Endothelial cell of umbilical vein (primary cell): ENCODE data around the gene CCSER2. TPM values are rescaled to one million over a fixed set of nuclear protein-coding genes. Genes with fewer than 3 reads are reported as not detected.
"Not testable (repeated sequence)": the region's sequence is repeated elsewhere in the genome, so short reads cannot be mapped to it uniquely, and the experiment has no call there.

Experiments used
- BruUV-seq: library from RNA; stranded (reverse); fragments of 400-500 nt; replicated peaks from 2 replicates; lab custom pipeline; 2021; lab: Mats Ljungman, UMichigan
- CTCF ChIA-PET: fragments of 300-600, 350-600 bp; sonication (Branson Sonifier 250); formaldehyde crosslinking; loops from one replicate; lab custom pipeline; 2021; ENCODE audit warnings: antibody characterized with exemption, inconsistent platforms; lab: Charles Lee
- POLR2A ChIA-PET: fragments of 300-600, 350-600 bp; sonication (Branson Sonifier 250); formaldehyde crosslinking; loops from one replicate; lab custom pipeline; 2021; ENCODE audit warnings: antibody characterized with exemption, inconsistent platforms; lab: Charles Lee
- DNase-seq: peaks from one replicate; pipeline ENCODE4 v3.0.0-alpha.2; 2011; ENCODE audit warnings: low read depth, low spot score
- FAIRE-seq: peaks from 2 replicates; lab custom pipeline; 2011; peaks lifted over from hg19 to GRCh38; lab: Jason Lieb, UNC
- H2AFZ ChIP-seq: 2 replicates; pipeline ENCODE4 v1.6.0; 2012; ENCODE audit warnings: low read depth, low read length, control low read depth, inconsistent platforms
- H3K27ac ChIP-seq: 2 replicates; pipeline ENCODE4 v1.5.1; 2011; ENCODE audit warnings: low read depth, mild to moderate bottlenecking, control low read depth, low read length, moderate library complexity; ENCODE audit not compliant: insufficient read depth
- H3K27me3 ChIP-seq, 2 experiments: 2 replicates each; pipeline versions ENCODE4 v1.6.0 to v1.6.1; 2011; ENCODE audit warnings: low read length in 2 of 2, mixed read lengths in 1 of 2; ENCODE audit not compliant: control insufficient read depth in 2 of 2, insufficient read depth in 2 of 2
- H3K36me3 ChIP-seq, 2 experiments: 2 replicates in 1 of 2; 3 replicates in 1 of 2; pipeline ENCODE4 v1.5.1; 2011; ENCODE audit warnings: low read length in 2 of 2, mild to moderate bottlenecking in 1 of 2, moderate library complexity in 1 of 2; ENCODE audit not compliant: control insufficient read depth in 2 of 2, insufficient read depth in 2 of 2; ENCODE audit errors: extremely low read depth in 1 of 2
- H3K4me1 ChIP-seq: 3 replicates; pipeline ENCODE4 v1.5.1; 2011; ENCODE audit warnings: mild to moderate bottlenecking, low read length; ENCODE audit not compliant: control insufficient read depth, insufficient read depth; ENCODE audit errors: extremely low read depth
- H3K4me2 ChIP-seq: 2 replicates; pipeline ENCODE4 v1.6.1; 2011; ENCODE audit warnings: low read length, control low read depth, mixed read lengths; ENCODE audit not compliant: insufficient read depth
- H3K4me3 ChIP-seq, 3 experiments: fragments of 200-600 bp in 1 of 3; sonication (generic), shearing (Covaris generic) in 1 of 3; replicated peaks in 1 of 3; 2 replicates each; pipeline ENCODE4 v1.5.1; 2011 to 2016; ENCODE audit warnings: control low read depth in 3 of 3, low read length in 3 of 3, mild to moderate bottlenecking in 2 of 3, inconsistent platforms in 1 of 3, low read depth in 1 of 3, moderate library complexity in 1 of 3; ENCODE audit not compliant: insufficient read depth in 1 of 3
- H3K79me2 ChIP-seq: 2 replicates; pipeline ENCODE4 v1.6.0; 2012; ENCODE audit warnings: low read length, inconsistent platforms; ENCODE audit not compliant: control insufficient read depth, insufficient read depth
- H3K9ac ChIP-seq: replicated peaks from 2 replicates; pipeline ENCODE3; 2011; ENCODE audit warnings: low read length, control low read depth; ENCODE audit not compliant: insufficient read depth; ENCODE audit errors: extremely low read depth
- H3K9me1 ChIP-seq: replicated peaks from 3 replicates; pipeline ENCODE4 v1.6.0; 2011; ENCODE audit warnings: mild to moderate bottlenecking, low read length; ENCODE audit not compliant: control insufficient read depth, insufficient read depth; ENCODE audit errors: extremely low read depth
- H3K9me3 ChIP-seq: replicated peaks from 2 replicates; pipeline ENCODE4 v1.5.1; 2012; ENCODE audit warnings: low read length, inconsistent platforms; ENCODE audit not compliant: control insufficient read depth, insufficient read depth
- H4K20me1 ChIP-seq: replicated peaks from 2 replicates; pipeline ENCODE3; 2011; ENCODE audit warnings: mild to moderate bottlenecking, low read length; ENCODE audit not compliant: control insufficient read depth, insufficient read depth; ENCODE audit errors: extremely low read depth
- EZH2 ChIP-seq: IDR thresholded peaks from 2 replicates; pipeline ENCODE4 v1.6.1; 2012; ENCODE audit warnings: borderline replicate concordance, low read depth, mild to moderate bottlenecking, moderate library complexity, low read length, inconsistent platforms; ENCODE audit not compliant: severe bottlenecking
- FOS ChIP-seq: IDR thresholded peaks from 2 replicates; pipeline ENCODE4 v1.6.1; 2011; ENCODE audit warnings: mild to moderate bottlenecking, low read length, moderate library complexity, borderline replicate concordance; ENCODE audit not compliant: insufficient read depth
- GATA2 ChIP-seq: IDR thresholded peaks from 2 replicates; pipeline ENCODE4 v1.7.0; 2011; ENCODE audit warnings: low read depth, mild to moderate bottlenecking, moderate library complexity, mixed read lengths, low read length; ENCODE audit not compliant: insufficient read length, insufficient read depth
- JUN ChIP-seq: IDR thresholded peaks from 2 replicates; pipeline ENCODE4 v1.6.1; 2011; ENCODE audit warnings: borderline replicate concordance, low read depth; ENCODE audit not compliant: insufficient read length, insufficient read depth
- MYC ChIP-seq: IDR thresholded peaks from one replicate; pipeline ENCODE4 v1.6.1; 2011; ENCODE audit warnings: mild to moderate bottlenecking, low read depth, low read length
- POLR2A ChIP-seq: IDR thresholded peaks from 2 replicates; pipeline ENCODE4 v1.6.1; 2012; ENCODE audit warnings: low read depth, mild to moderate bottlenecking, control low read depth, low read length
- POLR2AphosphoS5 ChIP-seq: IDR thresholded peaks from 2 replicates; pipeline ENCODE4 v1.6.1; 2012; ENCODE audit warnings: low read depth, mild to moderate bottlenecking, control low read depth, low read length, moderate library complexity; ENCODE audit not compliant: insufficient read depth
- dilution Hi-C: fragments of 300-500 bp; cut with MboI; formaldehyde crosslinking; loops from one replicate; pipeline ENCODE4 v1.15.0; 2019; ENCODE audit warnings: low sequenced_read_pairs; ENCODE audit not compliant: extremely low pct_ligation_motif_present
- intact Hi-C: fragments of 100-400 bp; cut with micrococcal nuclease; formaldehyde crosslinking; loops from one replicate; pipeline ENCODE4 v1.10.0; 2022
- polyA plus RNA-seq, 4 experiments: library from polyadenylated mRNA; depleted of rRNA in 3 of 4; stranded (reverse) in 3 of 4; unstranded in 1 of 4; fragments of >200 nt; gene quantifications; 2 replicates each; pipeline versions ENCODE4 v1.2.1 to v1.2.3, GENCODE V29; 2011 to 2012; ENCODE audit warnings: missing spikeins in 1 of 4
- total RNA-seq: library from RNA; stranded (reverse); gene quantifications from 2 replicates; pipeline ENCODE4 v1.2.3, GENCODE V29; 2021
- TF ChIP-seq, protein P1 (sequence below): IDR thresholded peaks from 2 replicates; pipeline ENCODE4 v1.6.1; 2011; ENCODE audit not compliant: insufficient read depth, insufficient read length
- TF ChIP-seq, protein P2 (sequence below), 2 donors: IDR thresholded peaks; 1 replicate in 1 of 2; 2 replicates in 1 of 2; pipeline ENCODE4 v1.5.1; 2011; ENCODE audit warnings: low read length in 2 of 2, mild to moderate bottlenecking in 2 of 2, moderate library complexity in 2 of 2, control low read depth in 1 of 2, inconsistent platforms in 1 of 2, low read depth in 1 of 2; ENCODE audit not compliant: insufficient read depth in 1 of 2; ENCODE audit errors: extremely low read depth in 1 of 2

The CCSER2 gene
- total and polyA plus RNA-seq, 2 donors (not counting 3 experiments of a cell fraction or from before 2014, with no cell fraction given), result 14.5 to 49.3 TPM

DNA sequence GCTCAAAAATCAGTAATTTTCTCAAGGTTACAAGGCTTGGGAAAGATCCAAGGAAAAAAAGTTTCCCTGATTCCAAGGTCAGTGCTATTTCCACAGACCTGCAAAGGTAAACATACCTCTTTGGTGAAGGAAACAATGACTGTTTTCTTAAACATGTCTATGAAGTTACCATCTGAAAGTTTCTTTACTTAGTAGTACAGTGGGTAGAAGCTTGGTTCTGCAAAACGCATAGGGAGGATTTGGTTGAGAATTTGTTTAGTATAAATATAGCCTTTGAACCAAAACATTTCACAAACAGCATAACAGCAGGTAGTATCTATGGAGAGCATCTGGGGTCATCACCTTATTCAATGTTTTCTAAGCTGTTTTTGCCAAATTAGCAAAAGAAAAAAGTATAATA is 169.6 kb downstream of the CCSER2 start:
- Histone ChIP-seq H3K4me1 (peaks cover 14% of the 10 kb centered on the region), H2AFZ (no peak overlapping the region), H3K9ac (no peak overlapping the region), H3K9me3 (no peaks in the 10 kb centered on the region), H3K9me1 (no peaks in the 10 kb centered on the region), H3K36me3 (no peaks in the 10 kb centered on the region), H3K27ac (no peak overlapping the region), H3K4me3 (no peak overlapping the region), H3K4me2 (no peak overlapping the region), H3K79me2 (peaks cover 5% of the 10 kb centered on the region), H3K27me3 (no peaks in the 10 kb centered on the region), H4K20me1 (no peaks in the 10 kb centered on the region)
- BruUV-seq, result no TSS peak
- intact Hi-C loops (no loop called here), dilution Hi-C loops (no loop called here)
- DNase-seq, result no peak
- POLR2A ChIA-PET, result no interaction called here
- FAIRE-seq, result no peak
- CTCF ChIA-PET, result no interaction called here
- no peak for TF ChIP-seq POLR2A
- TF ChIP-seq, protein P1, sequence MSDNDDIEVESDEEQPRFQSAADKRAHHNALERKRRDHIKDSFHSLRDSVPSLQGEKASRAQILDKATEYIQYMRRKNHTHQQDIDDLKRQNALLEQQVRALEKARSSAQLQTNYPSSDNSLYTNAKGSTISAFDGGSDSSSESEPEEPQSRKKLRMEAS, result no peak
- no peak for TF ChIP-seq POLR2AphosphoS5
- TF ChIP-seq FOS, result no peak
- no peak for TF ChIP-seq GATA2
- TF ChIP-seq EZH2, result no peak
- no peak for TF ChIP-seq JUN
- TF ChIP-seq MYC, result no peak
- TF ChIP-seq, protein P2, sequence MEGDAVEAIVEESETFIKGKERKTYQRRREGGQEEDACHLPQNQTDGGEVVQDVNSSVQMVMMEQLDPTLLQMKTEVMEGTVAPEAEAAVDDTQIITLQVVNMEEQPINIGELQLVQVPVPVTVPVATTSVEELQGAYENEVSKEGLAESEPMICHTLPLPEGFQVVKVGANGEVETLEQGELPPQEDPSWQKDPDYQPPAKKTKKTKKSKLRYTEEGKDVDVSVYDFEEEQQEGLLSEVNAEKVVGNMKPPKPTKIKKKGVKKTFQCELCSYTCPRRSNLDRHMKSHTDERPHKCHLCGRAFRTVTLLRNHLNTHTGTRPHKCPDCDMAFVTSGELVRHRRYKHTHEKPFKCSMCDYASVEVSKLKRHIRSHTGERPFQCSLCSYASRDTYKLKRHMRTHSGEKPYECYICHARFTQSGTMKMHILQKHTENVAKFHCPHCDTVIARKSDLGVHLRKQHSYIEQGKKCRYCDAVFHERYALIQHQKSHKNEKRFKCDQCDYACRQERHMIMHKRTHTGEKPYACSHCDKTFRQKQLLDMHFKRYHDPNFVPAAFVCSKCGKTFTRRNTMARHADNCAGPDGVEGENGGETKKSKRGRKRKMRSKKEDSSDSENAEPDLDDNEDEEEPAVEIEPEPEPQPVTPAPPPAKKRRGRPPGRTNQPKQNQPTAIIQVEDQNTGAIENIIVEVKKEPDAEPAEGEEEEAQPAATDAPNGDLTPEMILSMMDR (IDR thresholded peaks at IDR 0.05; ENCODE audit: extremely low read depth in 1 of 2, insufficient read depth in 1 of 2, low read depth in 1 of 2, low read length in 2 of 2), result no peak

DNA sequence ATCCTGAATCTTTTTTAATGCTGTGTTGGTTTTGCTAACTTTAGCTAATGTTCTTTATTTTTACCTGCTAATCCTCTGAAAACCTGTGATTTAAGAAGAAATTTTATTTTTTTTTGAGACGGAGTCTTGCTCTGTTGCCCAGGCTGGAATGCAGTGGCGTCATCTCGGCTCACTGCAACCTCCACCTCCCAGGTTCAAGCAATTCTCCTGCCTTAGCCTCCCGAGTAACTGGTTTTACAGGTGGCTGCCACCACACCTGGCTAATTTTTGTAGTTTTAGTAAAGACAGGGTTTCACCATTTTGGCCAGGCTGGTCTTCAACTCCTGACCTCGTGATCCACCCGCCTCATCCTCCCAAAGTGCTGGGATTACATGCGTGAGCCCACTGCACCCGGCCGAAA is 170.7 kb downstream of the CCSER2 start:
- DNase-seq, H3K4me2 ChIP-seq, intact Hi-C loops, H3K36me3 ChIP-seq, POLR2A ChIA-PET, FAIRE-seq, H3K4me3 ChIP-seq, H3K27ac ChIP-seq, H3K9me1 ChIP-seq, H3K9ac ChIP-seq, H4K20me1 ChIP-seq, H3K27me3 ChIP-seq, CTCF ChIA-PET, dilution Hi-C loops, H3K79me2 ChIP-seq, H3K9me3 ChIP-seq, H2AFZ ChIP-seq, BruUV-seq: not testable (repeated sequence)
- peaks cover 13% of the 10 kb centered on the region for H3K4me1 ChIP-seq
